A673 (cell line): Measurements from ENCODE around the gene CCDC106.

Experiments
- CTCF ChIP-seq: fragments of 300-800, 200-600 bp; sonication (generic); conservative IDR thresholded peaks from 2 replicates; pipeline ENCODE4 v1.5.1; 2017; ENCODE audit warnings: low read depth, mild to moderate bottlenecking, antibody characterized with exemption, low read length, moderate library complexity, mixed read lengths
- EZH2 ChIP-seq: fragments of 200-600 bp; sonication (generic); IDR thresholded peaks from 2 replicates; pipeline ENCODE4 v1.6.1; 2017; ENCODE audit warnings: borderline replicate concordance, low read depth, mild to moderate bottlenecking, mixed read lengths, antibody characterized with exemption, low read length; ENCODE audit not compliant: poor library complexity, severe bottlenecking

GRCh38 chr19:55645512-55645881 is 2.5 kb upstream of the CCDC106 start:
- TF ChIP-seq CTCF (no peak), EZH2 (no peak)
